HepG2 (cell line): ENCODE measurements around the gene SHF. TPM values are rescaled to one million over a fixed set of nuclear protein-coding genes. Genes with fewer than 3 reads are reported as not detected.

Experiments
- ADNP ChIP-seq: sonication (generic); formaldehyde crosslinking; IDR thresholded peaks from 2 replicates; pipeline ENCODE4 v1.4.0; 2020; ENCODE audit warnings: missing genetic modification reagents
- ATF7 ChIP-seq, 2 experiments: fragments of 450-650 bp in 1 of 2; sonication (generic) in 1 of 2; formaldehyde crosslinking in 1 of 2; IDR thresholded peaks; 2 replicates each; pipeline versions ENCODE4 v1.4.0 to v1.6.1; 2016 to 2020; ENCODE audit warnings: antibody characterized with exemption in 1 of 2, mild to moderate bottlenecking in 1 of 2, missing genetic modification reagents in 1 of 2
- DMAP1 ChIP-seq: IDR thresholded peaks from 2 replicates; pipeline ENCODE4 v1.6.1; 2016
- HHEX ChIP-seq: IDR thresholded peaks from 2 replicates; pipeline ENCODE4 v1.6.1; 2016; ENCODE audit warnings: control low read depth
- HOXA9 ChIP-seq: sonication (generic); formaldehyde crosslinking; IDR thresholded peaks from 2 replicates; pipeline ENCODE4 v1.8.1; 2022; ENCODE audit warnings: missing genetic modification reagents, mild to moderate bottlenecking, moderate library complexity, borderline replicate concordance
- KLF11 ChIP-seq: IDR thresholded peaks from 2 replicates; pipeline ENCODE4 v1.6.1; 2016; ENCODE audit warnings: missing compliant biosample characterization
- MIER2 ChIP-seq: IDR thresholded peaks from 2 replicates; pipeline ENCODE4 v1.6.1; 2016; ENCODE audit warnings: missing biosample characterization, missing genetic modification reagents
- POLR2AphosphoS5 ChIP-seq: IDR thresholded peaks from 2 replicates; pipeline ENCODE4 v1.6.1; 2012; ENCODE audit warnings: low read depth, low read length
- RAD21 ChIP-seq: fragments of 450-650 bp; formaldehyde crosslinking; IDR thresholded peaks from 2 replicates; pipeline ENCODE4 v1.5.0; 2020; ENCODE audit warnings: mild to moderate bottlenecking
- RARG ChIP-seq: sonication (generic); formaldehyde crosslinking; IDR thresholded peaks from 2 replicates; pipeline ENCODE4 v1.4.0; 2020; ENCODE audit warnings: low read depth, mild to moderate bottlenecking, missing genetic modification reagents
- SAP130 ChIP-seq: IDR thresholded peaks from 2 replicates; pipeline ENCODE4 v1.6.1; 2016; ENCODE audit warnings: low read depth
- SIN3A ChIP-seq: IDR thresholded peaks from 2 replicates; pipeline ENCODE4 v1.6.1; 2011; ENCODE audit warnings: low read depth, mild to moderate bottlenecking, control low read depth, low read length, borderline replicate concordance
- SRSF9 ChIP-seq: fragments of 200-400 bp; formaldehyde crosslinking; IDR thresholded peaks from 2 replicates; pipeline ENCODE4 v1.6.1; 2018; ENCODE audit warnings: borderline replicate concordance, mild to moderate bottlenecking, low read depth, low read length; ENCODE audit not compliant: insufficient read depth, poor library complexity, severe bottlenecking
- ZC3H4 ChIP-seq: sonication (generic); formaldehyde crosslinking; IDR thresholded peaks from 2 replicates; pipeline ENCODE4 v1.4.0; 2020; ENCODE audit warnings: missing genetic modification reagents, borderline replicate concordance
- ZFP41 ChIP-seq: sonication (generic); formaldehyde crosslinking; IDR thresholded peaks from 2 replicates; pipeline ENCODE4 v1.4.0; 2020; ENCODE audit warnings: mild to moderate bottlenecking, missing genetic modification reagents, borderline replicate concordance
- ZNF160 ChIP-seq: sonication (generic); formaldehyde crosslinking; IDR thresholded peaks from 2 replicates; pipeline ENCODE4 v1.8.0; 2022; ENCODE audit warnings: mild to moderate bottlenecking, inconsistent platforms, missing genetic modification reagents
- ZNF510 ChIP-seq: sonication (generic); formaldehyde crosslinking; IDR thresholded peaks from 2 replicates; pipeline ENCODE4 v1.4.0; 2020; ENCODE audit warnings: low read depth, mild to moderate bottlenecking, missing genetic modification reagents
- ZNF720 ChIP-seq: sonication (generic); formaldehyde crosslinking; IDR thresholded peaks from 2 replicates; pipeline ENCODE4 v1.4.0; 2020; ENCODE audit warnings: missing genetic modification reagents
- polyA plus RNA-seq, 8 experiments: library from polyadenylated mRNA; depleted of rRNA in 3 of 8; stranded (reverse) in 7 of 8; unstranded in 1 of 8; fragments of >200 nt; fragmentation: Illumina TruSeq in 4 of 8; extraction: Trizol in 4 of 8; gene quantifications; 2 replicates each; pipeline versions ENCODE4 v1.2.1 to v1.2.3, GENCODE V29; 2011 to 2016; ENCODE audit warnings: low read depth in 4 of 8, missing spikeins in 1 of 8, mixed read lengths in 1 of 8; ENCODE audit not compliant: insufficient read depth in 1 of 8
- total RNA-seq, 5 experiments: library from RNA; depleted of rRNA; stranded (reverse); fragments of >200 nt; fragmentation: Illumina TruSeq; extraction: Trizol; gene quantifications; 2 replicates each; pipeline ENCODE4 v1.2.3, GENCODE V29; 2016; ENCODE audit warnings: low read depth in 1 of 5
- TF ChIP-seq, protein P1 (sequence below): sonication (generic); formaldehyde crosslinking; IDR thresholded peaks from 2 replicates; pipeline ENCODE4 v1.5.0; 2020; ENCODE audit warnings: missing genetic modification reagents
- TF ChIP-seq, protein P2 (sequence below): sonication (generic); formaldehyde crosslinking; IDR thresholded peaks from 2 replicates; pipeline ENCODE4 v1.8.1; 2023; ENCODE audit warnings: mild to moderate bottlenecking, missing genetic modification reagents
- TF ChIP-seq, protein P3 (sequence below): sonication (generic); formaldehyde crosslinking; IDR thresholded peaks from 2 replicates; pipeline ENCODE4 v1.8.1; 2023; ENCODE audit warnings: mild to moderate bottlenecking, missing genetic modification reagents
- TF ChIP-seq, protein P4 (sequence below): sonication (generic); formaldehyde crosslinking; IDR thresholded peaks from 2 replicates; pipeline ENCODE4 v1.5.0; 2020; ENCODE audit warnings: missing genetic modification reagents, mild to moderate bottlenecking, borderline replicate concordance
- TF ChIP-seq, protein P5 (sequence below): sonication (generic); formaldehyde crosslinking; IDR thresholded peaks from 2 replicates; pipeline ENCODE4 v1.8.0; 2022; ENCODE audit warnings: low read depth, missing genetic modification reagents

The SHF gene
- total and polyA plus RNA-seq, 2 of the 13 experiments (the other 11 are each of a cell fraction or from before 2014, with no cell fraction given): 20.9 to 25.5 TPM

DNA sequence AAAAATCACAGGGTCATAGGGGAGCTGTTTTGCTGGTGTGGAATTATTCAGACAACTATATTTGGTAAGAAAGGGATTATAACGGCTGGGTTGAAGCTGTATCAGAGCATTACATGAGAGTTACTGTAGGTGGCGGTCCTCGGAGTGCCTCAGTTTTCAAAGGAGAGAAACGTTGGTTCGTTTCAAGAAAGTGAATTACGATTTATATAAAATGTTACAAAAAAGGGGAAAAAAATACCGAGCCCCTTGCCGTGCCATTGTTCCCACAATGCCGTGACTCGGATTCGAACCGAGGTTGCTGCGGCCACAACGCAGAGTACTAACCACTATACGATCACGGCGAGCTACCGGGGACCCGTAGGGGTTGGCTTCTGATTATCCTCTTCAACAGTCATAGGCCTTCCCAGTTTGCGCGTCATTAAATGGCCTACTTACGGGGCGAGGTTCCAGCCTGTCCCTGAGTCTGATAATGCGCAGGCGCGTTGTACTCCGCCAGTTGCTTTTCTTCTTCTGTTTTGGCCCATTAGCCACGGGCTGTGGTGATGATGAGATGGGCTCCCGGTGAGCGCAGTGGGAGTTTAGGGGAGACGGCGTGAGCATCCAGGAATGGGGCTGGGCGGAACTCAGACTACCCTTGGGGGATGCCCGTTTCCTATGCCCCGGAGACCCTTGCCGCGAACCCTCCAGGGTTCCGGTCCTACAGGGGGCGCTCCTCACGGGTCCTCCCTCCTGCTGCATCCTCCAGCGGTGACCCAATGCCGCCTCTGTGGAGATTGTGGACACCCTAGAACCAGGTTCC, 10.8 kb upstream of the SHF start (continued):
- TF ChIP-seq, protein P1, sequence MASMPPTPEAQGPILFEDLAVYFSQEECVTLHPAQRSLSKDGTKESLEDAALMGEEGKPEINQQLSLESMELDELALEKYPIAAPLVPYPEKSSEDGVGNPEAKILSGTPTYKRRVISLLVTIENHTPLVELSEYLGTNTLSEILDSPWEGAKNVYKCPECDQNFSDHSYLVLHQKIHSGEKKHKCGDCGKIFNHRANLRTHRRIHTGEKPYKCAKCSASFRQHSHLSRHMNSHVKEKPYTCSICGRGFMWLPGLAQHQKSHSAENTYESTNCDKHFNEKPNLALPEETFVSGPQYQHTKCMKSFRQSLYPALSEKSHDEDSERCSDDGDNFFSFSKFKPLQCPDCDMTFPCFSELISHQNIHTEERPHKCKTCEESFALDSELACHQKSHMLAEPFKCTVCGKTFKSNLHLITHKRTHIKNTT: no peak
- TF ChIP-seq ZFP41 (CRISPR knock-in tag) (no peak), ADNP (CRISPR knock-in tag) (0 out of 2 replicates have a peak, but pooled peaks have one; percentile 24), RAD21 (CRISPR knock-in tag) (no peak), KLF11 (CRISPR knock-in tag) (peak; percentile 79; the same call in 1 of the 2 replicates), POLR2AphosphoS5 (peak; percentile 54; the same call in 1 of the 2 replicates), SRSF9 (no peak), ATF7 (IDR thresholded peaks at IDR 0.05) (no peak), ATF7 (CRISPR knock-in tag; IDR thresholded peaks at IDR 0.05) (no peak), SAP130 (CRISPR knock-in tag) (peak; percentile 62), ZNF510 (CRISPR knock-in tag) (no peak), DMAP1 (CRISPR knock-in tag) (peak; percentile 51), ZNF160 (CRISPR knock-in tag) (no peak; the same call in 1 of the 2 replicates), ZC3H4 (no peak), SIN3A (peak; percentile 80; the same call in 1 of the 2 replicates), RARG (CRISPR knock-in tag) (no peak), HHEX (CRISPR knock-in tag) (no peak), MIER2 (no peak), HOXA9 (CRISPR knock-in tag) (no peak), ZNF720 (CRISPR knock-in tag) (0 out of 2 replicates have a peak, but pooled peaks have one; percentile 35)
- TF ChIP-seq, protein P2, sequence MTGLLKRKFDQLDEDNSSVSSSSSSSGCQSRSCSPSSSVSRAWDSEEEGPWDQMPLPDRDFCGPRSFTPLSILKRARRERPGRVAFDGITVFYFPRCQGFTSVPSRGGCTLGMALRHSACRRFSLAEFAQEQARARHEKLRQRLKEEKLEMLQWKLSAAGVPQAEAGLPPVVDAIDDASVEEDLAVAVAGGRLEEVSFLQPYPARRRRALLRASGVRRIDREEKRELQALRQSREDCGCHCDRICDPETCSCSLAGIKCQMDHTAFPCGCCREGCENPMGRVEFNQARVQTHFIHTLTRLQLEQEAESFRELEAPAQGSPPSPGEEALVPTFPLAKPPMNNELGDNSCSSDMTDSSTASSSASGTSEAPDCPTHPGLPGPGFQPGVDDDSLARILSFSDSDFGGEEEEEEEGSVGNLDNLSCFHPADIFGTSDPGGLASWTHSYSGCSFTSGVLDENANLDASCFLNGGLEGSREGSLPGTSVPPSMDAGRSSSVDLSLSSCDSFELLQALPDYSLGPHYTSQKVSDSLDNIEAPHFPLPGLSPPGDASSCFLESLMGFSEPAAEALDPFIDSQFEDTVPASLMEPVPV (CRISPR knock-in tag): no peak
- TF ChIP-seq, protein P3, sequence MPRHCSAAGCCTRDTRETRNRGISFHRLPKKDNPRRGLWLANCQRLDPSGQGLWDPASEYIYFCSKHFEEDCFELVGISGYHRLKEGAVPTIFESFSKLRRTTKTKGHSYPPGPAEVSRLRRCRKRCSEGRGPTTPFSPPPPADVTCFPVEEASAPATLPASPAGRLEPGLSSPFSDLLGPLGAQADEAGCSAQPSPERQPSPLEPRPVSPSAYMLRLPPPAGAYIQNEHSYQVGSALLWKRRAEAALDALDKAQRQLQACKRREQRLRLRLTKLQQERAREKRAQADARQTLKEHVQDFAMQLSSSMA (CRISPR knock-in tag): no peak
- TF ChIP-seq, protein P4, sequence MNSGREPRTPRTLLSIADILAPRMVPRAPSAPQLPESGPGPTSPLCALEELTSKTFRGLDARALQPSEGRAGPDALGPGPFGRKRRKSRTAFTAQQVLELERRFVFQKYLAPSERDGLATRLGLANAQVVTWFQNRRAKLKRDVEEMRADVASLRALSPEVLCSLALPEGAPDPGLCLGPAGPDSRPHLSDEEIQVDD (CRISPR knock-in tag): no peak
- TF ChIP-seq, protein P5, sequence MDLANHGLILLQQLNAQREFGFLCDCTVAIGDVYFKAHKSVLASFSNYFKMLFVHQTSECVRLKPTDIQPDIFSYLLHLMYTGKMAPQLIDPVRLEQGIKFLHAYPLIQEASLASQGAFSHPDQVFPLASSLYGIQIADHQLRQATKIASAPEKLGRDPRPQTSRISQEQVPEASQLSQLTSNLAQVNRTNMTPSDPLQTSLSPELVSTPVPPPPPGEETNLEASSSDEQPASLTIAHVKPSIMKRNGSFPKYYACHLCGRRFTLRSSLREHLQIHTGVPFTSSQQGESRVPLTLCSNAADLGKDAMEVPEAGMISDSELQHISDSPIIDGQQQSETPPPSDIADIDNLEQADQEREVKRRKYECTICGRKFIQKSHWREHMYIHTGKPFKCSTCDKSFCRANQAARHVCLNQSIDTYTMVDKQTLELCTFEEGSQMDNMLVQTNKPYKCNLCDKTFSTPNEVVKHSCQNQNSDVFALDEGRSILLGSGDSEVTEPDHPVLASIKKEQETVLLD (CRISPR knock-in tag): no peak
